NCI-H187 (cell line): ENCODE data around the gene CAPN2.
"Not testable (repeated sequence)": the region's sequence is repeated elsewhere in the genome, so short reads cannot be mapped to it uniquely, and the experiment has no call there.

Experiments used
- DNase-seq, 2 experiments: peaks; one replicate each; lab custom pipeline; 2025; lab: John Stamatoyannopoulos, UW

CAPN2 gene

GRCh38 chr1:223717123-223717522 is 4.8 kb downstream of the CAPN2 start:
- no peak for DNase-seq

DNA sequence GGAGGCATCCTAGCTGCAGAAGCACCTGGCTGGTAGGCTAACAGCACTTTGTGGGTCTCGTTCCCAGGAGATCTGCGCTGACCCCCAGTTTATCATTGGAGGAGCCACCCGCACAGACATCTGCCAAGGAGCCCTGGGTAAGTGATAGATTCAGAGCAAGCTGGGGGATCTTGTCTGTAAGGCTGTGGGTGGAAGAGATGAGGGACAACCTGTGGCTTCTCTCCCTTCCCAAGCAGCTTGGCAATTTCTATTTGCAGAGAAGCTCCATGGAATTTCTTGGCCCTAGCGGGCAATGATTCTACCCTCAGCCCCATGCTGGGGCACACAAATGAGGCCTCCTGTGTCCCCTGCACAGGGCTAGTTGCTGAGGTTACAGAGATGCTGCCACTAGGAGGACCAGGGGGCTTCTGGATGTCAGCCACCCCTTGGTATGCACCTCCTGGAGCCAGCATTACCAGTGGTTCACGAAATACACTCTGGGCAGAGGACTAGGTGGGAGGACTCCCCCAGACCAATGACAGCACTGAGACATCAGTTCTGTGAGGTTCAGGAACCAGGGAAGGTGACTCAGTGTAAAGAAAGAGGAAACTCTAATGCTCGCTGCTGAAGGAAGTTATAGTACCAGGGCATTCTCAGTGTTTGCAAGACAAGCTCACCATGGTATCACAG is 5.5 kb downstream of the CAPN2 start:
- DNase-seq, result no peak

DNA sequence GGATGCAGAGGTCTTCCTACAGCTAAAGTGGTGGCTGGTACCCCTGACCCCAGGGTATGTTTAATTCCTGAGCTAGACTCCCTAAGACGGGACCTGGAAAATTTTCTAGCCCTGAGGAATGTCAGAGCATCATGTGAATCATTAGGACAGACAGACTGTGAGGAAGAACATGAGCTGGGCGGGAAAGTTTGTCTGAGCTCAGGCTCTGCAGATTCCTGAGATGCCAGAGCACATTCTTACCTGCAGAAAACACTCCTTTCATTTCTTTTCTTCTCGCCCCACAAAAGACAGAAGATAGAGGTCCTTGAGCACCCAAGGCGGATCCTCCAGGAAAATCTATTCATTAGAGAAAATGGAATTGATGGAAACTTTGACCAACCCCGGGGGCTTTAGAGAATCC is 6.5 kb downstream of the CAPN2 start:
- DNase-seq, result no peak

- no peak for DNase-seq
Measured at GRCh38 chr1:223720971-223721591, 8.7 kb downstream of the CAPN2 start.

DNA sequence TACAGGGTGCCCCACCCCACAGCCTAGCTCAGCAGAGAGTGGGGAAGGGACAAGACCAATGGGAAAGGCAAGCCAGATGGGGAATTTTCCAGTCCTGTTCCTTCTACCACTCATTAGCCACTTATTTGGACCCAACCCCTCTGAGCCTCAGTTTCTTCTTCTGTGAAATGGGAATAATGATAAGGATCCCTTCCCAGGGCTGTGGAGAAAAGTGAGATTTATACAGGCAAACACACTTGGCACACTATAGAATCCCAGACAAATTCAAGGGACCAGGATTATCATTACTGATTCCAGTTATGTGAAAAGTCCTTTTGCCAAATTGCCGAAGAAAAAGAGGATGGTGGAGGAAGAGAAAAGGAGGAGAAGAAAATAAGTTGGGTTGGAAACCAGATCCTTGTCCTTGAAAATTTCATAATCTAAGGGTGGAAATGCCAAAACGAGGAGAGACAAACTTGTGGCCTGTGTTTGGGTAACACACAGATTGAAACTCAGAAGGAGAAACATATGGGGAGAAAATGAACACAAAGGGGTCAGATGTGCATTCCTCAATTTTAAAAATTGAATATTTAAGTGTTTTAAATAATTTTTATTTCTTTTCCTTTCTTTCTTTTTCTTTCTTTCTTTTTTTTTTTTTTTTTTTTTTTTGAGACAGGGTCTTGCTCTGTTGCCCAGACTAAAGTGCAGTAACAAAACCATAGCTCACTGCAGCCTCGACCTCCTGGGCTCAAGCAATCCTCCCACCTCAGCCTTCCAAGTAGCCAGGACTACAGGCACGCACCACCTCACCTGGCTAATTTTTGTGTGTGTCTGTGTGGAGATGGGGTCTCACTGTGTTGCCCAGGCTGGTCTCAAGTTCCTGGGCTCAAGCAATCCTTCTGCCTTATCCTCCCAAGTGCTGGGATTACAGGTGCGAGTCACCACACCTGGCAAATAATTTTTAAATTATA is 9.6 kb downstream of the CAPN2 start:
- no peak for DNase-seq

GRCh38 chr1:223723351-223723904 is 11.1 kb downstream of the CAPN2 start:
- DNase-seq, result no peak

DNA sequence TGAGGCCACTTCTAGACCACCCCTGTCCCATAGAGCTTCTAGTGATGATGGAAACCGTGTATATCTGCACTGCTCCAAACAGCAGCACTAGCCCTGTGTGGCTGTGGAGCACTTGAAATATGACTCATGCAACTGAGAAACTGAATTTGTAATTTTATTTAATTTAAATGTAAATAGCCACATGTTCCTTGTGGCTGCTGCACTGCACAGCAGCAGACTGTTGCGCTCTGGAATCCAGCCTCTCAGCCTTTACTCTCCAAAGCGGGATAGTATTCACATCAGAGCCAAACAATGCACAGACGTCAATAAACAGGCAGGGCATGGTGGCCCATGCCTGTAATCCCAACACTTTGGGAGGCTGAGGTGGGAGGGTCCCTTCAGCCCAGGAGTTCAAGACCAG is 12.0 kb downstream of the CAPN2 start:
- no peak for DNase-seq

DNA sequence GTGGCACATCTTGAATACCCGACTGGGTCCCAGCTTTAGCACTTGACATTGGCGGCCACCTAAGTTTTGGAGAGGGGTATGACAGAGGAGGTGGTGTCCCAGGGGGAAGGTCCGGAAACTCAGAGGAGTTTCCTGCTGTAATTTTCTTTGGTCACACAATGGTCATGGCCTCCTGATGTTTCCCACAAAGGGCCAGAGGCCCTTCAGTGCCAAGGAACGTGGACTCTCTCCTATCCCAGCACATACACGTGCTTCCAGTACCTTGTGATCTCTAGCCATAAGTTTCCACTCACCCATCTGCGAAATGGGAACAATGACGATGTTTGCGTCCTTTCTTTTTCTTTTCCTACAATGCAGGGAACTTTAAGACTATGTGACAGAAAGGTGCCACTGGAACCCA is 13.2 kb downstream of the CAPN2 start:
- DNase-seq, result no peak

- DNase-seq, result no peak
Measured at GRCh38 chr1:223726380-223727001, 14.2 kb downstream of the CAPN2 start.

DNA sequence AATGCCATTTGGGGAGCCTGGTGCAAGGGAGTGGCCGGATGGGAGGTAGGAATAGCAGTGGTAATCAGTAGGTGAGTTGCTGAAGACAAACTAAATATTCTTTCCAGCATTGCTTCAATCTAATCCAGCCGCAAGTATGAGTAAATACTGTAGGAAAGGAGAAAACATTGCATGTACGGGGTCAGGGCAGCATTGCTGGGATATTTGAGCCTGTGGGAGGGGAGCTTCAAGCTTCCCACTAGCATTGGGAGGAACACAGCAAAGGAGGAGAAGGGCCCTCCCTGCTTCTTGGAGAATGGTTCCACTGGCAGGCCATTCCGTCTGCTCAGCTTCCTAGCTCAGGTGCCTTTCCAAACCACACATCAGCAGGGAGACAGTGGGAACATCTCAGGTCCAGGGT is 15.2 kb downstream of the CAPN2 start:
- DNase-seq, result no peak

GRCh38 chr1:223729906-223730305 is 17.6 kb downstream of the CAPN2 start:
- no peak for DNase-seq

DNA sequence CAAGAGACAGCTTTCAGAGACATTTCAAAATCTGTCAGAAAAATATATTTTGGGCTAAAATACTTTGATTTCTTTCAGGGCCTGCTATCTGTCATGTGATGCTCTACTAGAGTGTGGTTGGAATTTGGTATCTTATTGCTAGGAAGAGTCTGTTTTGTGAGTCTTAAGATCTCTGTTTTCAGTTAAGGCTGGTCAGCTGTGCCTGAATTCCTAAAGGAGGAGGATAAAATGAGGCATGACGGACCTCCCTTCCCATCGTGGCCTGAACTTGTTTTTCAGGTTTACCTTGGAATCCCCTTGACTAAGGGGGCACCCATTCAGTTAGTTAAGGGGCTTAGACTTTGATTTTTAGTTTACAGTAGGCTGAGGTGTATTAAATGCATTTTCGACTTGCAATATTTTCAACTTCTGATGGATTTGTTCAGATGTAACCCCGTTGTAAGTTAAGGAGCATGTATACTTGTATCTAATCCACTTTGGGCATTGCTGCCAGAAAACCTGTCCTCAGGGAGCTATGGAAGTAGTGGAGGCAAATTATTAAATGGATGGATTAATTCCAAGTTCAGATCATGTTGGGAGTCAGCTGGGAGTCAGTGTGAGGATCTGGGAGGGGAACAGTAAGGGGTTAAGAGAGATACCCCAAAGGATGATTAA is 18.3 kb downstream of the CAPN2 start:
- no peak for DNase-seq

- DNase-seq, result no peak
Measured at GRCh38 chr1:223731133-223731770, 18.9 kb downstream of the CAPN2 start.

- DNase-seq, result no peak
Measured at GRCh38 chr1:223732993-223733798, 20.9 kb downstream of the CAPN2 start.

GRCh38 chr1:223733898-223734852 is 21.8 kb downstream of the CAPN2 start:
- no peak for DNase-seq

- DNase-seq, result not testable (repeated sequence)
Measured at GRCh38 chr1:223736638-223737037, 24.3 kb downstream of the CAPN2 start.

DNA sequence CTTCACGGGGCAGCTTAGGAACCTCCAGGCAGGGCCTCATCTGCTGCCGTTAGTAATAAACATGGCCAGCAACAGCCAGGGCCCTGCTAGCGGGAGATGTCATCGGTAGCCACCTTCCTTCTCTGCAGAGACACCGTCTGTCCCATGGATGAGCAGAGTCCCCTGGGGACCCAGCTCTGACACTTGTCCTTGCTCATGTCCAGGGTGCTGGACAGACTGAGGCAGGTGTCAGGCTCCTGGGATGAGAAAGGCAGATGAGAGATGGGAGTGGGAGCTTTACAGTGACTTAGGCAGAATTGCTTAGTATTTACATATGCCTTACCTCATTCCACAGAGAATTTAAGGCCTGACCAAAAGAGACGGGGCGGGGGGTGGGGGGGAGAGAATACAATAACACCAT is 25.0 kb downstream of the CAPN2 start:
- no peak for DNase-seq

GRCh38 chr1:223738465-223739365 is 26.4 kb downstream of the CAPN2 start:
- no peak for DNase-seq
